ENCODE data around the gene KRTAP5-4. TPM values are rescaled to one million over a fixed set of nuclear protein-coding genes. Genes with fewer than 3 reads are reported as not detected.
A peak's percentile ranks its signal among the peaks of the same experiment; 100 is the strongest.

Gene KRTAP5-4
- total RNA-seq, 1 experiment from 2014 or later, result not detected

- H3K27me3 ChIP-seq (ENCODE audit: low read length), result no peaks in the 10 kb centered on the region
- no peak within 1 kb of the TSS for H3K4me2 ChIP-seq (ENCODE audit: low read depth, low read length, poor library complexity, severe bottlenecking)
- H4K20me1 ChIP-seq (ENCODE audit: insufficient read depth, low read depth, low read length), result peaks cover 33% of the 10 kb centered on the region
- H2AFZ ChIP-seq (ENCODE audit: low read length), result no peak within 1 kb of the TSS
- DNase-seq, result peak; percentile 88
- H3K4me3 ChIP-seq (ENCODE audit: low read length), result no peak within 1 kb of the TSS
- no peaks in the 10 kb centered on the region for H3K9me3 ChIP-seq (ENCODE audit: low read length)
- no peak within 1 kb of the TSS for H3K27ac ChIP-seq (ENCODE audit: low read length)
- no peaks in the 10 kb centered on the region for H3K9me2 ChIP-seq (replicated peaks; ENCODE audit: insufficient read depth, low read length)
- no peak within 1 kb of the TSS for H3K9ac ChIP-seq (ENCODE audit: low read length)
- H3K79me2 ChIP-seq (ENCODE audit: low read length), result no peaks in the 10 kb centered on the region
- no peaks in the 10 kb centered on the region for H3K36me3 ChIP-seq (ENCODE audit: insufficient read depth, low read length)
- H3K4me1 ChIP-seq (ENCODE audit: low read length), result peaks cover 34% of the 10 kb centered on the region
Observed at GRCh38 chr11:1572197-1573076, 49.5 kb downstream of the KRTAP5-4 start, which contains the start of gene DUSP8. Gene DUSP8 (minus strand): TSS chr11:1572271. CDS start chr11:1565826, 6,445 bp downstream.

DNA sequence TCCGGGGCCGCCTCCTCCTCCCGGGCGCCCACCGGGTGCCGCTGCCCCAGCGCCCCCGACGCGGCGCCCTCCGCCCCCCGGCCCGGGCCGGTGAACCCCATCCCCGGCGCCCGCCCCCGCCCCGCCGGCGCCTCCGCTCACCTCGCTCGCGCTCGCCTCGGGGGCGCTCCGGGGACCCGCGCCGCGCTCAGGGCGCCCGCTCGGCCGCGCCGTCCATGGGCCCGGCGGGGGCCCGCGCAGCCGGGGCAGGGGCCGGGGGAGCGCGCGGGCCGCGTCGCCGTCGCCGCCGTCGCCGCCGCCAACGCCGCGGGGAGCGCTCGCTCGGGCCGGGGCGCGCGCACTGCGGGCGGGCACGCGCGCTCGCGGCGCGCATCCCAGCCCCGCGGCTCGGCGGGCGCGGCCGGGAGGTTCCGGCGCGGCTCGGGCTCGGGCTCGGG is 50.2 kb downstream of the KRTAP5-4 start:
- Histone ChIP-seq H4K20me1 (ENCODE audit: insufficient read depth, low read depth, low read length) (peaks cover 39% of the 10 kb centered on the region), H3K9ac (ENCODE audit: low read length) (no peak overlapping the region), H3K4me1 (ENCODE audit: low read length) (peaks cover 34% of the 10 kb centered on the region), H3K9me3 (ENCODE audit: low read length) (no peaks in the 10 kb centered on the region), H3K36me3 (ENCODE audit: insufficient read depth, low read length) (no peaks in the 10 kb centered on the region), H2AFZ (ENCODE audit: low read length) (no peak overlapping the region), H3K4me2 (ENCODE audit: low read depth, low read length, poor library complexity, severe bottlenecking) (no peak overlapping the region), H3K27ac (ENCODE audit: low read length) (no peak overlapping the region), H3K4me3 (ENCODE audit: low read length) (no peak overlapping the region), H3K27me3 (ENCODE audit: low read length) (no peaks in the 10 kb centered on the region), H3K9me2 (replicated peaks; ENCODE audit: insufficient read depth, low read length) (no peaks in the 10 kb centered on the region), H3K79me2 (ENCODE audit: low read length) (no peaks in the 10 kb centered on the region)
- no peak for DNase-seq

Other genes with a start within 250 kb of the KRTAP5-4 start
- gene BRSK2, start 232.2 kb downstream of the KRTAP5-4 start, total RNA-seq (2014; rRNA removed; shearing (Covaris generic); ENCODE audit: low replicate concordance), result not detected in 2 replicates
- 8.8 and 17.2 TPM in 2 replicates for gene MOB2, start 135.4 kb downstream of the KRTAP5-4 start, total RNA-seq (2014; rRNA removed; shearing (Covaris generic); ENCODE audit: low replicate concordance)
- gene DUSP8, start 49.9 kb downstream of the KRTAP5-4 start, total RNA-seq (2014; rRNA removed; shearing (Covaris generic); ENCODE audit: low replicate concordance), result not detected in 2 replicates
- gene KRTAP5-1, start 36.9 kb downstream of the KRTAP5-4 start, total RNA-seq (2014; rRNA removed; shearing (Covaris generic); ENCODE audit: low replicate concordance), result not detected in 2 replicates
- gene KRTAP5-2, start 23.8 kb downstream of the KRTAP5-4 start, total RNA-seq (2014; rRNA removed; shearing (Covaris generic); ENCODE audit: low replicate concordance), result not detected in 2 replicates
- not detected in 2 replicates for gene KRTAP5-3, start 13.7 kb downstream of the KRTAP5-4 start, total RNA-seq (2014; rRNA removed; shearing (Covaris generic); ENCODE audit: low replicate concordance)
- gene KRTAP5-5, start 7.6 kb upstream of the KRTAP5-4 start, total RNA-seq (2014; rRNA removed; shearing (Covaris generic); ENCODE audit: low replicate concordance), result not detected in 2 replicates
- not detected in 2 replicates for gene KRTAP5-6, start 75.1 kb upstream of the KRTAP5-4 start, total RNA-seq (2014; rRNA removed; shearing (Covaris generic); ENCODE audit: low replicate concordance)
- not detected in 2 replicates for gene IFITM10, start 128.5 kb upstream of the KRTAP5-4 start, total RNA-seq (2014; rRNA removed; shearing (Covaris generic); ENCODE audit: low replicate concordance)
- 26.1 and 52.8 TPM in 2 replicates for gene CTSD, start 141.8 kb upstream of the KRTAP5-4 start, total RNA-seq (2014; rRNA removed; shearing (Covaris generic); ENCODE audit: low replicate concordance)
- gene SYT8, start 212.9 kb upstream of the KRTAP5-4 start, total RNA-seq (2014; rRNA removed; shearing (Covaris generic); ENCODE audit: low replicate concordance), result 0.29 TPM in 1 of 2 replicates, not detected in the other
- gene TNNI2, start 216.8 kb upstream of the KRTAP5-4 start, total RNA-seq (2014; rRNA removed; shearing (Covaris generic); ENCODE audit: low replicate concordance), result 0.36 TPM in 1 of 2 replicates, not detected in the other
- 46.9 and 115 TPM in 2 replicates for gene LSP1, start 230.9 kb upstream of the KRTAP5-4 start, total RNA-seq (2014; rRNA removed; shearing (Covaris generic); ENCODE audit: low replicate concordance)